MCF 10A (cell line): ENCODE measurements around the gene TMEM144. TPM values are rescaled to one million over a fixed set of nuclear protein-coding genes. Genes with fewer than 3 reads are reported as not detected.

Source experiments
- BruUV-seq: library from RNA; stranded (reverse); fragments of 400-500 nt; replicated peaks from 2 replicates; lab custom pipeline; 2021; lab: Mats Ljungman, UMichigan
- CTCF ChIA-PET: fragments of 300-600 bp; sonication (Branson Sonifier 250); formaldehyde crosslinking; extraction: SDS; loops from one replicate; lab custom pipeline; 2021; ENCODE audit warnings: antibody characterized with exemption, inconsistent platforms; lab: Yijun Ruan, JAX
- POLR2A ChIA-PET: fragments of 300-600, 350-650 bp; sonication (Branson Sonifier 250); formaldehyde crosslinking; extraction: SDS; loops from one replicate; lab custom pipeline; 2020; ENCODE audit warnings: antibody characterized with exemption, inconsistent platforms; lab: Yijun Ruan, JAX
- DNase-seq: peaks from one replicate; pipeline ENCODE4 v3.0.0-alpha.2; 2018; ENCODE audit not compliant: unreplicated experiment
- H3K27ac Mint-ChIP-seq: one replicate; pipeline ENCODE4 v1.8.0; 2022; ENCODE audit warnings: mild to moderate bottlenecking, low read depth, mixed read lengths; ENCODE audit not compliant: unreplicated experiment
- H3K27me3 Mint-ChIP-seq: one replicate; pipeline ENCODE4 v1.8.0; 2022; ENCODE audit warnings: mixed read lengths; ENCODE audit not compliant: insufficient read depth, unreplicated experiment
- H3K36me3 Mint-ChIP-seq: one replicate; pipeline ENCODE4 v1.8.0; 2022; ENCODE audit warnings: mild to moderate bottlenecking, moderate library complexity, mixed read lengths; ENCODE audit not compliant: insufficient read depth, unreplicated experiment
- H3K4me1 Mint-ChIP-seq: one replicate; pipeline ENCODE4 v1.8.0; 2022; ENCODE audit warnings: mixed read lengths; ENCODE audit not compliant: insufficient read depth, unreplicated experiment
- H3K4me3 Mint-ChIP-seq: one replicate; pipeline ENCODE4 v1.8.0; 2022; ENCODE audit warnings: mild to moderate bottlenecking, moderate library complexity, mixed read lengths; ENCODE audit not compliant: unreplicated experiment
- H3K9me3 Mint-ChIP-seq: one replicate; pipeline ENCODE4 v1.8.0; 2022; ENCODE audit warnings: mixed read lengths; ENCODE audit not compliant: unreplicated experiment
- intact Hi-C: fragments of 100-400 bp; cut with micrococcal nuclease; formaldehyde crosslinking; loops from 2 replicates; pipeline ENCODE4 v1.14.1; 2022
- total RNA-seq: library from RNA; stranded (reverse); gene quantifications from 2 replicates; pipeline ENCODE4 v1.2.3, GENCODE V29; 2022
- TF ChIP-seq, protein P1 (sequence below): fragments of 200-600 bp; IDR thresholded peaks from one replicate; pipeline ENCODE4 v1.8.0; 2022; ENCODE audit warnings: antibody characterized with exemption, mild to moderate bottlenecking; ENCODE audit not compliant: unreplicated experiment

Gene TMEM144
- total RNA-seq, 1 experiment from 2014 or later: 6.4 TPM

DNA sequence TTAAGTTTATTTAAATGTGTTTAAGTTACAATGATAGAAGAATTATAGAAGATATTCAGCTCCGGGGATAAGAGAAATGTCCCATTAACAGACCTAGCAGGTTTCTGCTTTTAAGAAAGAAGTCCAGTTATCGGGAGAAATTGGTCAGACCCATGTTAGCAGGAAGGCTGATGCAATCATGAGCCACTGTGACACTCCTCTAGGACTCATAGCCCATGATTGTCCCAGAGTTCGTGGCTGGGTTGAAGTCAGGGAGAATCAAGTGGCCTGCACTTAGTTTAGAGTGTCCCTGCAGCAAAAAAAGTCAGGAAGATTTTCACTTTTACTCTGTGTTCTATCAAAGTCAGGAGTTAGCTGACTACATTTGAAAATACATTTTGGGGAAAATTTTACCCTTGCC, 72.0 kb downstream of the TMEM144 start:
- no TSS peak for BruUV-seq
- Mint-ChIP-seq H3K4me3 (no peak overlapping the region), H3K36me3 (no peaks in the 10 kb centered on the region), H3K4me1 (peaks cover 6% of the 10 kb centered on the region), H3K27ac (peak overlapping the region; percentile 83), H3K27me3 (no peaks in the 10 kb centered on the region), H3K9me3 (no peaks in the 10 kb centered on the region)
- POLR2A ChIA-PET: interaction anchor here (1.0 to 1.1 kb wide), 2 partner anchors 10 to 32 kb away, joined by 3 read pairs; no protein-coding TSS in a partner anchor
- TF ChIP-seq, protein P1, sequence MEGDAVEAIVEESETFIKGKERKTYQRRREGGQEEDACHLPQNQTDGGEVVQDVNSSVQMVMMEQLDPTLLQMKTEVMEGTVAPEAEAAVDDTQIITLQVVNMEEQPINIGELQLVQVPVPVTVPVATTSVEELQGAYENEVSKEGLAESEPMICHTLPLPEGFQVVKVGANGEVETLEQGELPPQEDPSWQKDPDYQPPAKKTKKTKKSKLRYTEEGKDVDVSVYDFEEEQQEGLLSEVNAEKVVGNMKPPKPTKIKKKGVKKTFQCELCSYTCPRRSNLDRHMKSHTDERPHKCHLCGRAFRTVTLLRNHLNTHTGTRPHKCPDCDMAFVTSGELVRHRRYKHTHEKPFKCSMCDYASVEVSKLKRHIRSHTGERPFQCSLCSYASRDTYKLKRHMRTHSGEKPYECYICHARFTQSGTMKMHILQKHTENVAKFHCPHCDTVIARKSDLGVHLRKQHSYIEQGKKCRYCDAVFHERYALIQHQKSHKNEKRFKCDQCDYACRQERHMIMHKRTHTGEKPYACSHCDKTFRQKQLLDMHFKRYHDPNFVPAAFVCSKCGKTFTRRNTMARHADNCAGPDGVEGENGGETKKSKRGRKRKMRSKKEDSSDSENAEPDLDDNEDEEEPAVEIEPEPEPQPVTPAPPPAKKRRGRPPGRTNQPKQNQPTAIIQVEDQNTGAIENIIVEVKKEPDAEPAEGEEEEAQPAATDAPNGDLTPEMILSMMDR: no peak
- DNase-seq: peak; percentile 40
- CTCF ChIA-PET: interaction anchor here (0.9 to 1.5 kb wide), 2 partner anchors 11 to 214 kb away, joined by 3 read pairs; no protein-coding TSS in a partner anchor
- intact Hi-C loops: no loop called here

GRCh38 chr4:158285429-158286216, 75.3 kb downstream of the TMEM144 start:
- H3K27me3 Mint-ChIP-seq: no peaks in the 10 kb centered on the region
- H3K36me3 Mint-ChIP-seq: no peaks in the 10 kb centered on the region
- no peak overlapping the region for H3K4me3 Mint-ChIP-seq
- H3K9me3 Mint-ChIP-seq: no peaks in the 10 kb centered on the region
- ChIA-PET POLR2A (no interaction called here), CTCF (interaction anchor here (0.7 to 1.1 kb wide), 3 partner anchors 11 to 340 kb away, joined by 3 to 10 read pairs (median 4); no protein-coding TSS in a partner anchor)
- TF ChIP-seq, protein P1: no peak
- H3K27ac Mint-ChIP-seq: no peak overlapping the region
- no TSS peak for BruUV-seq
- intact Hi-C loops: no loop called here
- H3K4me1 Mint-ChIP-seq: peaks cover 6% of the 10 kb centered on the region
- no peak for DNase-seq

- no TSS peak for BruUV-seq
- TF ChIP-seq, protein P1: no peak
- CTCF ChIA-PET: no interaction called here
- peaks cover 8% of the 10 kb centered on the region for H3K9me3 Mint-ChIP-seq
- DNase-seq: no peak
- peaks cover 10% of the 10 kb centered on the region for H3K4me1 Mint-ChIP-seq
- H3K27me3 Mint-ChIP-seq: no peaks in the 10 kb centered on the region
- no peak overlapping the region for H3K27ac Mint-ChIP-seq
- H3K4me3 Mint-ChIP-seq: no peak overlapping the region
- intact Hi-C loops: no loop called here
- POLR2A ChIA-PET: interaction anchor here (0.8 kb wide), 1 partner anchor 295 kb away, joined by 3 read pairs; no protein-coding TSS in a partner anchor
- no peaks in the 10 kb centered on the region for H3K36me3 Mint-ChIP-seq
Observed at GRCh38 chr4:158290912-158291311, 80.6 kb downstream of the TMEM144 start.

DNA sequence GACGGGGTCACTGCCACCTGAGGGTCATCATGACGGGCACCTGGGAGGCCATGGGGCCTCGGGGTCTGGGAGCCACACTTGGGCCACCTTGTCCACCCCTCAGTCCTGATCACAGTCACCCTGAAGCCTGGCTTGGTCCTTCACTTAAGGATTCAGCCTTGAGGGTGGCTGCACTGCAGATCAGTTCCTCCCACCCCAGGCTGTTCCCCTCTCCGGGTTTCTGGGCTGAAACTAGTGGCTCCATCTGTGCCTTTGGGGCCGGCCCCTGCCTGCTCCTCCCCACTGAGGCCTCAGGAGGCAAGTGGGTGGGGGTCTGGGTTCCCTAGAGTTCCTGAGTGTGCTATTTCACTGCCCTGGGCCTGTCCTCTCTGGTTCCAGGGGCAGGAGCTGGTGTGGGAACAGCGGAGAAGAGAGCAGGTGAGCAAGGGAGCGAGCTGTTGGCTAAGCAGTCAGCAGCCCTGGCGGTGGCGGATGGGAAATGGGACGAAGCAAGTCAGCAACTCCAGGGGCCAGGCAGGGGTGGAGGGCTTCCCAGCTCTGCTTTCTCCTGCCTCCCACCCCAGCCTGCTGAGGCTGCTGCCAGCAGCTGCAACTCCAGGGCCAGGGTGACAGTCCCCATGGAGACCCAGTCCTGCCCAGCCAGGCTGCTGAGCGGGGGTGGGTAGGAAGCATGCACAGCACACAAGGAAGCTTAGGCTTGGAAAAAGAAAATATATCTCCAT, 81.2 kb downstream of the TMEM144 start:
- DNase-seq: no peak
- H3K4me3 Mint-ChIP-seq: no peak overlapping the region

More for the DNA sequence above, 81.2 kb downstream of the TMEM144 start:
- CTCF ChIA-PET: no interaction called here
- TF ChIP-seq, protein P1: no peak
- Mint-ChIP-seq H3K27me3 (no peaks in the 10 kb centered on the region), H3K9me3 (peaks cover 8% of the 10 kb centered on the region), H3K4me1 (peaks cover 10% of the 10 kb centered on the region), H3K36me3 (no peaks in the 10 kb centered on the region), H3K27ac (peak overlapping the region; percentile 9)
- intact Hi-C loops: no loop called here
- no TSS peak for BruUV-seq
- POLR2A ChIA-PET: interaction anchor here (0.7 to 0.8 kb wide), 2 partner anchors 10 to 294 kb away, joined by 3 read pairs; no protein-coding TSS in a partner anchor
